AG09309 (cell line): Measurements from ENCODE around the gene LMO1.
A peak's percentile ranks its signal among the peaks of the same experiment; 100 is the strongest.

Source experiments
- DNase-seq: peaks from one replicate; pipeline ENCODE4 v3.0.0-alpha.2; 2010; ENCODE audit warnings: low read depth
- H3K4me3 ChIP-seq: 2 replicates; pipeline ENCODE4 v1.5.1; 2011; ENCODE audit warnings: mild to moderate bottlenecking, low read depth, low read length, moderate library complexity; ENCODE audit not compliant: control insufficient read depth
- CTCF ChIP-seq: IDR thresholded peaks from 2 replicates; pipeline ENCODE4 v1.5.1; 2011; ENCODE audit warnings: mild to moderate bottlenecking, low read depth, low read length, inconsistent platforms; ENCODE audit not compliant: insufficient read depth, control insufficient read depth; ENCODE audit errors: missing control alignments

Gene LMO1

DNA sequence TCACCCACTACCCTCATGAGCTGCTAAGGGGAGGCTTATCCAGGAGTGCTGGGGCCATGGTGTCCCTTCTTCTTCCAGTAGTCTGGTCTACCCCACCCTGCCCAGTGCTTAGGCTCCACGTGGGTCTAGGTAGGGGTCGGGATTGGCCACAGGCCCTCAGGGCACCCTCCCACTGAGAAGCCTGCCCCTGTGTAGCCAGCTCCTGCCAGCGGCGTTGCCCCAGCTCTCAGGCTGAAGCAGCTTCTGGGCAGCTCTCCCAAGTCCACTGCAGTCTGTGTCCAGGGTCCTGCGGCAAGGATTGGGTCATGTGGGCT, 70.8 kb downstream of the LMO1 start:
- no peak overlapping the region for H3K4me3 ChIP-seq
- DNase-seq: no peak
- no peak for TF ChIP-seq CTCF

DNA sequence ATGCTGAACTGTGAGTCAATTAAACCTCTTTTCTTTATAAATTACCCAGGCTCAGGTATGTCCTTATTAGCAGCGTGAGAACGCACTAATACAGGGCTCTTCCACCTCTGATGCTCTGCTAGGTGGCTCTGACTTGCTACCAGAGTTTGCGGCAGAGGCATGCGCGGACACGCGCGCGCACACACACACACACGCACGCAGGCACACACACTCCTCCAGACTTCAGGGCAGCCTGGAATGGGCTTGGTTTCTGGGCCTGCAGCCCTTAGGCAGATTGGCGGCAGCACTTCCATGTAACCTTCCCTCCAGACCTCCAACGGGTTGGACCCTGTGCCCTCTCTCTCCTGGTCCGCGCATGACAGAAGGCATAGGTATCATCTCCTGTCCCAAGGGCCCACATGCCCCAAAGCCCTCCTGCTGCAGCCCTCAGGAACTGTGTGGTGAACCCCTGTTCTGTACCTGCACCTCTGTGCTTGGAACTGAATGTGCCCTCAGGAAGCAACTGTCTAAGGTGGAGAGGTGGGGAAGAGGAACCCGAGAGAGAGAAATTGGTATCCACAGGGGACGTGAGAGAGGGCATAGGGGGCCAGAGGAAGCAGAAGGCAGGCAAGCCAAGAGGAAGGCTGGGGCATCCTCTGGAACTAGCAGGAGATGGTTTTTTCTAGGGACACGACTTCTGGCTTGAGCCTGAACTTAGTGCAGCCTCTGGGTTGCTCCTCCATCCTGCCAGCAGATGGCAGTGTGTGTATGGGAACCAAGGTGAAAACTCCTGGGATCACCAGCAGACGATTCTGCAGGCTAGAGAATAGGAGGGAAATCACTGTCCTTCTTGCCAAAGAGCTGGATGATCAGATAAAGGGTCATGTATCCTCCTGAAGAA, 71.4 kb downstream of the LMO1 start:
- peak; percentile 96 for TF ChIP-seq CTCF
- peak; percentile 18 for DNase-seq
- H3K4me3 ChIP-seq: no peak overlapping the region

DNA sequence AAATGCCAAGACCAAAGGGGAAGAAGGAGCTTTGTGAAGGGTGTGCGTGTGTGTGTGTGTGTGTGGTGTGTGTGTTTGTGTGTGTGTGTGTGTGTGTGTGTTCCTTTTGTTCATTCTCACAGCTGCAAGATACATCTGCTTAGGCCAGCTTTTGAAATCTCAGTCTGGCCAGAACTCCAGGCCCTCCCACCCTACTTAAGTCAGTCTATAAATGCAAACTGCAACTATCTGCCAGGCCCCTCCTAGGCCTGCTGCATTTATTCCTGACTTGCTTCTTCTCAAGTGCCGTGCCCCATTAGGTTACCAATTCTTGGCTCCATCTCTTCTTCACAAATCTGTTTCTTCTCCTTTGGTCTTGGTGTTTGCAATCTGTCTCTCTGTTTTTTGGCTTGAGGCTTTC, 73.2 kb downstream of the LMO1 start:
- no peak for TF ChIP-seq CTCF
- H3K4me3 ChIP-seq: no peak overlapping the region
- no peak for DNase-seq

GRCh38 chr11:8186429-8186828, 77.2 kb downstream of the LMO1 start:
- H3K4me3 ChIP-seq: no peak overlapping the region
- no peak for DNase-seq
- TF ChIP-seq CTCF: no peak

GRCh38 chr11:8183111-8183510, 80.6 kb downstream of the LMO1 start:
- TF ChIP-seq CTCF: no peak
- H3K4me3 ChIP-seq: no peak overlapping the region
- DNase-seq: no peak

DNA sequence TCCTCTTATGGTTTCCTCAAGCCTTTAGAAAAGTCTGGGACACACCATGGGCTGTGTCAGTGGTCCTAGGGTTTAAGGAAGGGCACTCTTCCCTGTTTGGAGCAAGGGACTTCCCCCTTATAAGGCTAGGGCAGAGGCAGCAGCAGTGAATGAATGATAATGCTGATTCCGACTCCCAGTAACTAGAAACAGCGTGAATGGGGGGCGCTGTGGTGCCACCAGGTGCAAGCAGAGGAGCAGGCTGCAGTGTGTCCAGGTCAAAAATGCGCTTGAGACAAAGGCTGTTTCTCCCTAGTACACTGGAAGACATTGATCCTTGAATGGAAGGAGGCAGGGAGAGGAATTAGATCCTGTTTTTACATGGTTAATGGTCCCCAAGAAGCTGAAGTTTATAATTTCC, 83.2 kb downstream of the LMO1 start:
- H3K4me3 ChIP-seq: no peak overlapping the region
- no peak for DNase-seq
- TF ChIP-seq CTCF: no peak
